SH-SY5Y (cell line): ENCODE measurements around the gene RTN4R.

Experiments
- GATA2 ChIP-seq: IDR thresholded peaks from 2 replicates; pipeline ENCODE4 v1.6.1; 2011; ENCODE audit warnings: mild to moderate bottlenecking, low read depth, low read length
- GATA3 ChIP-seq: IDR thresholded peaks from 2 replicates; pipeline ENCODE4 v1.6.1; 2011; ENCODE audit warnings: low read depth, mild to moderate bottlenecking, low read length, moderate library complexity

DNA sequence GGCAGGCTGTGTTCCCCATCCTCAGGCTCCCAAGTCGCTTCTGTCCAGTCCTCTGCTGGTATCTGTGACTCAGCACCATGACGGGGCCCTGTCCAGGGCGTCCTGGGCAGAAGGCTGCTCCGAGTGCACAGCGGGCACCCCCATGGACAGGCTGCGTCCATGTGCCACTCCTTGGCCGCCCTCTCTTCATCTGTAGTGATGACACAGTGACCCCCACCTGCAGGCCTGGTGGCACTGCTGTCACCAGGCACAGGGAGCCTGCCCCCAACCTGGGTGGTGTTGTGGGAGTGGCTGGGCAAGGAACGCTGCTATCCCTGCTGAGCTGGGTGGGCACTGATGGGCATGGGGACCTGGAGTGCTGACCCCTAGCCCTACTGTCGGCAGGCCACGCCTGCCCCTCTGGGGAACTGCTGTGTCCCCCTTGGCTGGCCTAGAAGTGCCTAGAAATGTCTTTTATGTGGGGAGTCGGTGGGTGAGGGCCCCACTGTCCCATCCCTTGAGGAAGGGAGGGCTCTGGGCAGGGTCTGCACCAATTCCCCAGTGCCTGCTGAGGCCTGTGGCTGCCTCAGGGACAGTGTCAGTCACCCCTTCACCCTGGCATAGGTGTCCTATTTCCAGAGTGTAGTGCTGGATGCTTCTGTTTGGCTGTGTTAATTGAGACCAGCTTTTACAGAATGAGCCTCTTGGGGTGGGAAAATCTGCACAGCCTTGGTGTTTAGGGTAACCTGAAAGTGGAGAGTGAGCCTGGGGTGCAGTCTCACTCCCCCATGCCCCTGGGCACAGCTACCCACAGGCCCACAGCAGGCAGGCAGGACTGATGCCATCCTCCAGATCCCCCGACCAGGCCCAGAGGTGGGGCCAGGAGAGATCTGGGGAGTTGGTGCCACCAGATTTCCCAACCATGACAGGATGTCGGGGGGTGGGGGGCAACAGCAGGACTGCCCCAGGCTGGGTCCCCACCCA lies 34.5 kb downstream of the RTN4R start:
- no peak for TF ChIP-seq GATA2
- TF ChIP-seq GATA3: no peak
